ENCODE data around the gene BLOC1S1.

- TF ChIP-seq CTCF (IDR thresholded peaks at IDR 0.05) = no peak
- no peak for TF ChIP-seq POLR2A (IDR thresholded peaks at IDR 0.05)
Measured at GRCh38 chr12:55728186-55728938, 12.5 kb downstream of the BLOC1S1 start.
